ENCODE results near the gene ADGRV1.
"Not testable (repeated sequence)": the region's sequence is repeated elsewhere in the genome, so short reads cannot be mapped to it uniquely, and the experiment has no call there.

ADGRV1 gene

GRCh38 chr5:90658620-90659019 is 100.0 kb downstream of the ADGRV1 start:
- H3K4me3 ChIP-seq (replicated peaks; ENCODE audit: low read depth, low read length): no peak overlapping the region
- TF ChIP-seq CTCF (IDR thresholded peaks at IDR 0.05; ENCODE audit: low read length, missing control alignments): no peak
- DNase-seq (ENCODE audit: low read depth): no peak

GRCh38 chr5:90668079-90668565 is 109.5 kb downstream of the ADGRV1 start:
- DNase-seq (ENCODE audit: low read depth); H3K4me3 ChIP-seq (replicated peaks; ENCODE audit: low read depth, low read length): not testable (repeated sequence)

- no peak for TF ChIP-seq CTCF (IDR thresholded peaks at IDR 0.05; ENCODE audit: low read length, missing control alignments)
- no peak overlapping the region for H3K4me3 ChIP-seq (replicated peaks; ENCODE audit: low read depth, low read length)
- no peak for DNase-seq (ENCODE audit: low read depth)
Measured at GRCh38 chr5:90675222-90675621, 116.6 kb downstream of the ADGRV1 start.

GRCh38 chr5:90680921-90681563 is 122.4 kb downstream of the ADGRV1 start:
- H3K4me3 ChIP-seq (replicated peaks; ENCODE audit: low read depth, low read length): no peak overlapping the region
- no peak for TF ChIP-seq CTCF (IDR thresholded peaks at IDR 0.05; ENCODE audit: low read length, missing control alignments)
- no peak for DNase-seq (ENCODE audit: low read depth)

GRCh38 chr5:90682278-90682677 is 123.7 kb downstream of the ADGRV1 start:
- H3K4me3 ChIP-seq (replicated peaks; ENCODE audit: low read depth, low read length): no peak overlapping the region
- no peak for DNase-seq (ENCODE audit: low read depth)
- no peak for TF ChIP-seq CTCF (IDR thresholded peaks at IDR 0.05; ENCODE audit: low read length, missing control alignments)

- TF ChIP-seq CTCF (IDR thresholded peaks at IDR 0.05; ENCODE audit: low read length, missing control alignments): no peak
- H3K4me3 ChIP-seq (replicated peaks; ENCODE audit: low read depth, low read length): no peak overlapping the region
- no peak for DNase-seq (ENCODE audit: low read depth)
Measured at GRCh38 chr5:90685425-90686022, 126.9 kb downstream of the ADGRV1 start.

GRCh38 chr5:90686363-90686762 is 127.8 kb downstream of the ADGRV1 start:
- not testable (repeated sequence) for DNase-seq (ENCODE audit: low read depth); H3K4me3 ChIP-seq (replicated peaks; ENCODE audit: low read depth, low read length)

GRCh38 chr5:90687458-90687857 is 128.9 kb downstream of the ADGRV1 start:
- DNase-seq (ENCODE audit: low read depth); H3K4me3 ChIP-seq (replicated peaks; ENCODE audit: low read depth, low read length): not testable (repeated sequence)

Measured in fibroblast of pulmonary artery (primary cell).